LNCaP clone FGC (cell line): Measurements from ENCODE around the gene PLCB1.

Experiments
- DNase-seq: peaks from one replicate; pipeline ENCODE4 v3.0.0-alpha.2; 2011; ENCODE audit warnings: low read depth
- H3K4me3 ChIP-seq: 2 replicates; pipeline ENCODE4 v1.5.1; 2011; ENCODE audit warnings: mild to moderate bottlenecking, low read depth, low read length, control low read depth
- CTCF ChIP-seq: IDR thresholded peaks from 2 replicates; pipeline ENCODE4 v1.5.1; 2012; ENCODE audit warnings: mild to moderate bottlenecking; ENCODE audit not compliant: control insufficient read depth, insufficient read depth; ENCODE audit errors: extremely low read depth

Gene PLCB1

GRCh38 chr20:8879669-8880068, 747.6 kb downstream of the PLCB1 start:
- TF ChIP-seq CTCF = no peak
- no peak for DNase-seq

GRCh38 chr20:8880085-8880853, 748.2 kb downstream of the PLCB1 start:
- no peak overlapping the region for H3K4me3 ChIP-seq
- no peak for TF ChIP-seq CTCF
- DNase-seq = no peak

More at GRCh38 chr20:8879669-8880068, 747.6 kb downstream of the PLCB1 start:
- H3K4me3 ChIP-seq = no peak overlapping the region

GRCh38 chr20:8891039-8891438, 759.0 kb downstream of the PLCB1 start:
- H3K4me3 ChIP-seq = no peak overlapping the region
- DNase-seq = no peak
- TF ChIP-seq CTCF = no peak

GRCh38 chr20:8895472-8895871, 763.4 kb downstream of the PLCB1 start:
- no peak for TF ChIP-seq CTCF
- no peak overlapping the region for H3K4me3 ChIP-seq
- DNase-seq = no peak

- no peak for DNase-seq
- no peak for TF ChIP-seq CTCF
- no peak overlapping the region for H3K4me3 ChIP-seq
Measured at GRCh38 chr20:8898823-8899222, 766.8 kb downstream of the PLCB1 start.

GRCh38 chr20:8901237-8902025, 769.4 kb downstream of the PLCB1 start:
- no peak overlapping the region for H3K4me3 ChIP-seq
- no peak for TF ChIP-seq CTCF
- DNase-seq = no peak
